Stomach (tissue), 4 donors: ENCODE data around the gene TIMM17B.

Source experiments
- POLR2AphosphoS5 ChIP-seq, 3 donors: sonication (generic); formaldehyde crosslinking; IDR thresholded peaks; one replicate each; pipeline ENCODE4 v1.6.1; 2016; ENCODE audit warnings: antibody characterized with exemption in 3 of 3
- TF ChIP-seq, protein P1 (sequence below), 7 experiments: fragments of 450-650 bp in 4 of 7; fragments of 200-600 bp in 3 of 7; sonication (generic) in 3 of 7; IDR thresholded peaks; one replicate each; pipeline ENCODE4 v1.5.1; 2016 to 2019; ENCODE audit warnings: antibody characterized with exemption in 7 of 7, control low read depth in 2 of 7, mild to moderate bottlenecking in 1 of 7

GRCh38 chrX:48927736-48928382 is 30.3 kb upstream of the TIMM17B start:
- TF ChIP-seq, protein P1, sequence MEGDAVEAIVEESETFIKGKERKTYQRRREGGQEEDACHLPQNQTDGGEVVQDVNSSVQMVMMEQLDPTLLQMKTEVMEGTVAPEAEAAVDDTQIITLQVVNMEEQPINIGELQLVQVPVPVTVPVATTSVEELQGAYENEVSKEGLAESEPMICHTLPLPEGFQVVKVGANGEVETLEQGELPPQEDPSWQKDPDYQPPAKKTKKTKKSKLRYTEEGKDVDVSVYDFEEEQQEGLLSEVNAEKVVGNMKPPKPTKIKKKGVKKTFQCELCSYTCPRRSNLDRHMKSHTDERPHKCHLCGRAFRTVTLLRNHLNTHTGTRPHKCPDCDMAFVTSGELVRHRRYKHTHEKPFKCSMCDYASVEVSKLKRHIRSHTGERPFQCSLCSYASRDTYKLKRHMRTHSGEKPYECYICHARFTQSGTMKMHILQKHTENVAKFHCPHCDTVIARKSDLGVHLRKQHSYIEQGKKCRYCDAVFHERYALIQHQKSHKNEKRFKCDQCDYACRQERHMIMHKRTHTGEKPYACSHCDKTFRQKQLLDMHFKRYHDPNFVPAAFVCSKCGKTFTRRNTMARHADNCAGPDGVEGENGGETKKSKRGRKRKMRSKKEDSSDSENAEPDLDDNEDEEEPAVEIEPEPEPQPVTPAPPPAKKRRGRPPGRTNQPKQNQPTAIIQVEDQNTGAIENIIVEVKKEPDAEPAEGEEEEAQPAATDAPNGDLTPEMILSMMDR (IDR thresholded peaks at IDR 0.05), result no peak
- no peak for TF ChIP-seq POLR2AphosphoS5 (IDR thresholded peaks at IDR 0.05)
